Omental fat pad (tissue), 4 donors: ENCODE results near the gene KIF3C. TPM values are rescaled to one million over a fixed set of nuclear protein-coding genes. Genes with fewer than 3 reads are reported as not detected.
"Not testable (repeated sequence)": the region's sequence is repeated elsewhere in the genome, so short reads cannot be mapped to it uniquely, and the experiment has no call there.

Experiments used
- ATAC-seq: fragments of 150-250 bp; one replicate; pipeline ENCODE4 v1.9.1; 2016; ENCODE audit warnings: mild to moderate bottlenecking, moderate library complexity; ENCODE audit not compliant: low FRiP score
- DNase-seq: peaks from one replicate; pipeline ENCODE4 v3.0.0-alpha.2; 2019; ENCODE audit warnings: low spot score
- total RNA-seq, 4 donors: library from RNA; depleted of rRNA; stranded (reverse); fragments of >200 nt; gene quantifications; one replicate each; pipeline ENCODE4 v1.1.0, GENCODE V29; 2016
- TF ChIP-seq, protein P1 (sequence below), 3 donors: fragments of 450-650 bp; IDR thresholded peaks; one replicate each; pipeline ENCODE4 v1.5.1; 2016 to 2017; ENCODE audit warnings: antibody characterized with exemption in 3 of 3, mild to moderate bottlenecking in 3 of 3, moderate library complexity in 2 of 3

KIF3C gene
- total RNA-seq, 4 donors from 2014 or later, result 1.2 to 6.2 (median 2.7) TPM

DNA sequence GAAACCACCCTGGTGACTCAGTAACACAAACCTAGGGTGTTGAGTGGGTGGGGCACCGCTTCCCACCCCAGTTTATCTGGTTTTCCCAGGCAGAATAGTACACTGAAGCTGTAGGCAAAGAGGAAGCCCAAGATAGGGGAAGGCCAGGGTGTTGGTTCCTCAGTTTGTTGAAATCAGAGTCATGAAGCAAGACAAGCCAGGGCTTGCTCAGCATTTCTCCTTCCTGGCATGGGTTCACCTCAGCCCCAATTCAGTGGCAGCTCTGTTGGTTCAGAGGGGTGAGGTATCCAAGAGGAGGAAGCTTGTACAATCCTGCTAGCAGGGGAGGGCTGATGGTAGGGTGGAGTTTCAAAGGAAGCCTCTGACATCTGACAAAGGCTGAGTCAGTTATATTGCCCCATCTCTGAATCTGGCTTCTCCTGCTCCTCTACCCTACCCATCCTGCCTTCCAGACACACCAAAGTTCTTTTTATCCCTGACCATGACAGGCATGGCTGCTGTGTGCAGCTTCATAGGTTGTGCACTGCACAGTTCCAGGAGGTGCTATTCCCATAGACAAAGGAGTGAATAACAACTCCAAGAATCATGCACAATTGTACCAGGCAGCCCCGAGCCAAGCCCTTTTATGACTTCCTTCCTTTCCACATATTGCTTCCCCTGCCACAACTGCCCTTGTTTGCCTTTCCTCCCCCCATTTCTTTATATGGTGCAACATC is 26.7 kb upstream of the KIF3C start:
- peak; percentile 35 for DNase-seq
- peak; percentile 95 for ATAC-seq
- TF ChIP-seq, protein P1, sequence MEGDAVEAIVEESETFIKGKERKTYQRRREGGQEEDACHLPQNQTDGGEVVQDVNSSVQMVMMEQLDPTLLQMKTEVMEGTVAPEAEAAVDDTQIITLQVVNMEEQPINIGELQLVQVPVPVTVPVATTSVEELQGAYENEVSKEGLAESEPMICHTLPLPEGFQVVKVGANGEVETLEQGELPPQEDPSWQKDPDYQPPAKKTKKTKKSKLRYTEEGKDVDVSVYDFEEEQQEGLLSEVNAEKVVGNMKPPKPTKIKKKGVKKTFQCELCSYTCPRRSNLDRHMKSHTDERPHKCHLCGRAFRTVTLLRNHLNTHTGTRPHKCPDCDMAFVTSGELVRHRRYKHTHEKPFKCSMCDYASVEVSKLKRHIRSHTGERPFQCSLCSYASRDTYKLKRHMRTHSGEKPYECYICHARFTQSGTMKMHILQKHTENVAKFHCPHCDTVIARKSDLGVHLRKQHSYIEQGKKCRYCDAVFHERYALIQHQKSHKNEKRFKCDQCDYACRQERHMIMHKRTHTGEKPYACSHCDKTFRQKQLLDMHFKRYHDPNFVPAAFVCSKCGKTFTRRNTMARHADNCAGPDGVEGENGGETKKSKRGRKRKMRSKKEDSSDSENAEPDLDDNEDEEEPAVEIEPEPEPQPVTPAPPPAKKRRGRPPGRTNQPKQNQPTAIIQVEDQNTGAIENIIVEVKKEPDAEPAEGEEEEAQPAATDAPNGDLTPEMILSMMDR (IDR thresholded peaks at IDR 0.05), result no peak

DNA sequence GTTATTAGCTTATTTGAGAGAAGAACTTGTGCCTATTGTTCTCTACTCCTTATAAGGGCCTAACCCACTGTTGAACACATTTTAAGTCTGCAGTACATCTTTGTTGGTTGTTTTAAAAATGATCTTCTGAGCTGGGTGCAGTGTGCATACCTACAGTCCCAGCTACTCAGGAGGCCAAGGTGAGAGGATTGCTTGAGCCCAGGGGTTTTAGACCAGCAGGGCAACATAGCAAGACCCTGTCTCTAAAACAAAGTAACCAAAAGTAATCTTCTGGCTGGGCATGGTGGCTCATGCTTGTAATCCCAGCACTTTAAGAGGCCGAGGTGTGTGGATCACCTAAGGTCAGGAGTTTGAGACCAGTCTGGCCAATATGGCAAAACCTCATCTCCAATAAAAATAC is 25.8 kb upstream of the KIF3C start:
- no peak for ATAC-seq
- TF ChIP-seq, protein P1 (IDR thresholded peaks at IDR 0.05), result no peak
- no peak for DNase-seq

DNA sequence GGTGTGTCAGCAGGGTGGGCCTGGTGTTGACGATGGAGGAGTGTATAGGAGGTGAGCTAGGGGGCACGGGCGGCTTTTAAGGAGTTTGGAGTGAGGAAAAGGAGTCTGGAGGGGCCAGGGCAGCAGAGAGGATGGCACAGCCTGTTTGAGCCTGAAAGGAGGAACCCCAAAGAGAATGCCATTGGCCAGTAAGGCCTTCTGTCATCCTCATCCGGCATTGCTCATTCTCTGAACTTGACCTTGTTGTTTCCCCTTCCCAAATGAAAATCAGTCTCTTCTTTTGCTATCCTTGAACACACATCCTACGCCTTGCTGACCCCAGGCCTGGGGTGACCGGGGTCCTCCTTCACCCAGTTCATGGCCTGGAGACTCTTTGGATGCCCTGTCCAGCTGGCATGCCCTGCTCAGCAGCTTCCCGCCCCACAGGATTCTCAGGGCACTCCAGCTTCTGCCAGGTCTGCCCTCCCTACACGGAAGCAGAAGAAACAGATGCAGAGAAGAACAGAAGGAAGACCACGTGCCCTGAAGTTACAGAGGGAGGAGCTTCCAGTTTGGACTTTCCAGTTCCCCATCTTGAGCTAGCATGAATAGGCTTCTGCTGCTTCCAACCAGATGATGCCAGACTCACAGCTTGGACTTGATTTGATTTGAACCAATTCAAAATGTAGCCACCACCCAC is 20.5 kb upstream of the KIF3C start:
- peak; percentile 2 for ATAC-seq
- TF ChIP-seq, protein P1 (IDR thresholded peaks at IDR 0.05), result no peak
- no peak for DNase-seq

DNA sequence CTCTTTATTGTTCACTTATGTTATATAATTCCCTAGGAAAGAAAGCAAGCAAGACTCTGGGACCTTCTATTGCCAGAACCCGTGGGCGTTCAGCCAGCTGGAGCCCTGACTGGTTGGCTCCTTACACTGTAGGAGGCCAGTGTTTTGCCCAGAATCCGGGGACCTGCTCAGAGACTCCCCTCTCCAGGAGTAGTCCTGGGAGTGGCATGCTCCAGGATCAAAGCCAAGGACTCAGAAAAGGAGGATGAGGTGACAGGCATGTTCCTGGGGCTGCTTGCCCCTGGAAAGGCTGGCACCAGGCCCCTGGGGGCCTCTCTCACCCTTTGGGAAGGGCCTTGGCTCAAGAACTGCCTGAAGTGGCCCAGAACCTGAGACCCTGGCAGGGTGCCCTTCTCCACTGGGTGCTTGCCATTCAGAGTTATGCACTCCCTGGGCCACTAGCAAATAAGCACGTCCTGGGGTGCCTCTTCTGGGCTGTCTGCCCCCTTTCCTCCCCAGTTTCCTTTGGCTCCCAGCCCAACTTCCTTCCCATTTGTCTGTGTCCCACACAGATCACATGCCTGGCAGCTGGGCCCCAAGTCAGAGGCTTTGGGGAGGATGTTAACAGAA is 19.6 kb upstream of the KIF3C start:
- ATAC-seq, result peak; percentile 49
- DNase-seq, result no peak
- TF ChIP-seq, protein P1 (IDR thresholded peaks at IDR 0.05), result no peak

DNA sequence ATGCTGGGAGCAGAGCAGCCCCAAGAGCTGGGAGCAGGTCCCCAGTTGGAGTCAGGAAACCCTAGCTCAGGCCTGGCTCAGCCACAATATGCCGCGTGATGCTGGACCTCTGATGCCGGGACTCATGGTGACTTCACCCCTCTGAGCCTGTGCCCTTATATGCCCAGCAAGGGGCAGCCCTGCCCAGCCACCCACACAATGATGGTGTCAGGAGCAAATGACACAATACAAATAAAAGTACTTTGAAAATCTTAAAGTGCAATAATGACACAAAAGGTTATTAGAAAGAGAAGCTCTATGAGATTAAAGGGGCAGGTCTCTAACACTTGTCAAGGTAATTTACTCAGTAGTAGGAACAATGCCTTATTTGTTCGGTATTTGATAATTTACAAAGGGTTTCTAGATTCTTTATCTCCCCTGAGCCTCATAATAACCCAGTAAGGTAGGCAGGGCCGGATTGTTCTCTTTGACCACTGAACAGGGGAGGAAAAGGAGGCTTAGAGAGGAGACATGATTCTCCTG is 18.3 kb upstream of the KIF3C start:
- DNase-seq, result no peak
- ATAC-seq, result no peak
- TF ChIP-seq, protein P1 (IDR thresholded peaks at IDR 0.05), result no peak

DNA sequence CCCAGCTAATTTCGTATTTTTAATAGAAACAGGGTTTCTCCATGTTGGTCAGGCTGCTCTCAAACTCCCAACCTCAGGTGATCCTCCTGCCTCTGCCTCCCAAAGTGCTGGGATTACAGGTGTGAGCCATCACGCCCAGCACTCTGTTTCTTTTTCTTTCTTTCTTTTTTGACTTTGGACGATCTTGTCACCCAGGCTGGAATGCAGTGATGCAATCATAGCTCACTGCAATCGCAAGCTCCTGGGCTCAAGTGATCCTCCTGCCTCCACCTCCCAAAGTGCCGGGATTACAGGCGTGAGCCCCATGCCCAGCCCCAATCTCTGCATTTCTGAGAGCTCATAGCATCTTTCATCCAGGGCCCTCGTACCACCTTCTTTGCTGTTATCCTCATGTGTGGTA is 17.1 kb upstream of the KIF3C start:
- not testable (repeated sequence) for DNase-seq, ATAC-seq

DNA sequence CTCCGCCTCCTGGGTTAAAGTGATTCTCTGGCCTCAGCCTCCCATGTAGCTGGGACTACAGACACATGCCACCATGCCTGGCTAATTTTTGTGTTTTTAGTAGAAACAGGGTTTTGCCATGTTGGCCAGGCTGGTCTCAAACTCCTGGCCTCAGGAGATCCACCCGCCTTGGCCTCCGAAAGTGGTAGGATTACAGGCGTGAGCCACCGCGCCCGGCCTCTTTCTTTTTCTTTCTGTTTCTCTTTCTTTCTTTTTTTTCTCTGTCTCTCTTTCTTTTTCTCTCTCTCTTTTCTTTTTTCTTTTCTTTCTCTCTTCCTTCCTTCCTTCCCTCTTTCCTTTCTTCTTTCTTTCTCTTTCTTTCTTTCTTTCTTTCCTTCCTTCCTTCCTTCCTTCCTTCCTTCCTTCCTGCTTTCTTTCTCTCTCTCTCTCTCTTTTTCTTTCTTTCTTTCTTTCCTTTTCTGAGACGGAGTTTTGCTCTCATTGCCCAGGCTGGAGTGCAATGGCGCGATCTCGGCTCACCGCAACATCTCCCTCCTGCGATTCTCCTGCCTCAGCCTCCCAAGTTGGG is 16.6 kb upstream of the KIF3C start:
- not testable (repeated sequence) for ATAC-seq, DNase-seq
